GM23338 (cell line): Measurements from ENCODE around the gene BLTP3A. TPM values are rescaled to one million over a fixed set of nuclear protein-coding genes. Genes with fewer than 3 reads are reported as not detected.

Source experiments
- ATAC-seq: fragments of 200-7000 bp; cut with Tn5 transposase; 3 replicates; pipeline ENCODE4 v1.9.1; 2020
- DNase-seq: peaks from one replicate; pipeline ENCODE4 v3.0.0-alpha.2; 2015; ENCODE audit warnings: low spot score
- H2AFZ ChIP-seq: fragments of 200-600 bp; sonication (generic); 2 replicates; pipeline ENCODE4 v1.8.0; 2016; ENCODE audit warnings: antibody characterized with exemption, mild to moderate bottlenecking, moderate library complexity
- H3F3A ChIP-seq: fragments of 200-600 bp; sonication (generic); replicated peaks from 2 replicates; pipeline ENCODE4 v1.8.0; 2017; ENCODE audit warnings: antibody characterized with exemption, mixed run types, low read depth
- H3K27ac ChIP-seq: fragments of 200-600 bp; sonication (generic); 2 replicates; pipeline ENCODE4 v1.6.1; 2016; ENCODE audit warnings: low read depth
- H3K27me3 ChIP-seq: fragments of 200-600 bp; sonication (generic); 2 replicates; pipeline ENCODE4 v1.8.0; 2016; ENCODE audit warnings: mild to moderate bottlenecking, mixed run types, moderate library complexity; ENCODE audit not compliant: insufficient read depth
- H3K36me3 ChIP-seq: fragments of 200-600 bp; sonication (generic); 2 replicates; pipeline ENCODE4 v1.8.0; 2016; ENCODE audit warnings: mild to moderate bottlenecking; ENCODE audit not compliant: insufficient read depth
- H3K4me1 ChIP-seq: fragments of 200-600 bp; sonication (generic); 2 replicates; pipeline ENCODE4 v1.8.0; 2016; ENCODE audit warnings: mild to moderate bottlenecking, moderate library complexity; ENCODE audit not compliant: insufficient read depth
- H3K4me2 ChIP-seq: fragments of 200-600 bp; sonication (generic); 2 replicates; pipeline ENCODE4 v1.7.1; 2017; ENCODE audit warnings: mixed run types
- H3K4me3 ChIP-seq: fragments of 200-600 bp; sonication (generic); 2 replicates; pipeline ENCODE4 v1.6.1; 2016; ENCODE audit warnings: mixed run types
- H3K79me2 ChIP-seq: fragments of 200-600 bp; sonication (generic); replicated peaks from 2 replicates; pipeline ENCODE4 v1.8.0; 2017; ENCODE audit warnings: mild to moderate bottlenecking; ENCODE audit not compliant: insufficient read depth
- H3K9me2 ChIP-seq: fragments of 200-600 bp; sonication (generic); 2 replicates; pipeline ENCODE4 v1.8.0; 2017; ENCODE audit not compliant: insufficient read depth
- H4K20me1 ChIP-seq: fragments of 200-600 bp; sonication (generic); replicated peaks from 2 replicates; pipeline ENCODE4 v1.8.0; 2017; ENCODE audit warnings: mild to moderate bottlenecking; ENCODE audit not compliant: insufficient read depth
- H3K27ac Mint-ChIP-seq: 2 replicates; pipeline ENCODE4 v1.8.0; 2020; ENCODE audit warnings: inconsistent platforms, mild to moderate bottlenecking, moderate library complexity, mixed read lengths
- H3K27me3 Mint-ChIP-seq: 3 replicates; pipeline ENCODE4 v1.8.0; 2022; ENCODE audit warnings: low read depth, mild to moderate bottlenecking, moderate library complexity, mixed read lengths, inconsistent platforms; ENCODE audit not compliant: insufficient read depth, poor library complexity
- H3K36me3 Mint-ChIP-seq: 3 replicates; pipeline ENCODE4 v1.8.0; 2021; ENCODE audit warnings: low read depth, mild to moderate bottlenecking, inconsistent platforms, moderate library complexity, mixed read lengths
- H3K4me1 Mint-ChIP-seq: 3 replicates; pipeline ENCODE4 v1.8.0; 2020; ENCODE audit warnings: mild to moderate bottlenecking, inconsistent platforms, mixed read lengths
- H3K4me3 Mint-ChIP-seq: 3 replicates; pipeline ENCODE4 v1.8.0; 2021; ENCODE audit warnings: moderate library complexity, mild to moderate bottlenecking, inconsistent platforms, mixed read lengths
- H3K9me3 Mint-ChIP-seq: 3 replicates; pipeline ENCODE4 v1.8.0; 2020; ENCODE audit warnings: moderate library complexity, mild to moderate bottlenecking, inconsistent platforms, mixed read lengths
- CREB1 ChIP-seq: fragments of 250-450 bp; sonication (Bioruptor Pico); IDR thresholded peaks from 2 replicates; pipeline ENCODE4 v1.5.0; 2020; ENCODE audit warnings: low read depth, mild to moderate bottlenecking, moderate library complexity
- CTCF ChIP-seq, 2 experiments: fragments of 200-600 bp in 1 of 2; sonication (generic) in 1 of 2; conservative IDR thresholded peaks; 2 replicates each; pipeline versions ENCODE4 v1.5.1 to v1.6.1; 2016 to 2017; ENCODE audit warnings: antibody characterized with exemption in 2 of 2, low read depth in 2 of 2, mild to moderate bottlenecking in 2 of 2, moderate library complexity in 1 of 2
- ETS1 ChIP-seq: IDR thresholded peaks from 2 replicates; pipeline ENCODE4 v1.6.1; 2016; ENCODE audit warnings: antibody characterized with exemption
- EZH2 ChIP-seq: fragments of 200-600 bp; sonication (generic); IDR thresholded peaks from one replicate; pipeline ENCODE4 v1.8.0; 2017; ENCODE audit warnings: antibody characterized with exemption, mild to moderate bottlenecking, low read depth; ENCODE audit not compliant: unreplicated experiment
- EZH2phosphoT487 ChIP-seq: fragments of 200-600 bp; sonication (generic); IDR thresholded peaks from one replicate; pipeline ENCODE4 v1.8.1; 2018; ENCODE audit warnings: antibody characterized with exemption; ENCODE audit not compliant: unreplicated experiment
- JUNB ChIP-seq: IDR thresholded peaks from one replicate; pipeline ENCODE4 v1.6.1; 2016; ENCODE audit warnings: antibody characterized with exemption; ENCODE audit not compliant: unreplicated experiment
- NANOG ChIP-seq: IDR thresholded peaks from 2 replicates; pipeline ENCODE4 v1.6.1; 2016; ENCODE audit warnings: antibody characterized with exemption, borderline replicate concordance
- POLR2AphosphoS5 ChIP-seq: IDR thresholded peaks from 2 replicates; pipeline ENCODE4 v1.6.1; 2016; ENCODE audit warnings: antibody characterized with exemption, low read depth
- REST ChIP-seq: IDR thresholded peaks from one replicate; pipeline ENCODE4 v1.6.1; 2018; ENCODE audit warnings: antibody characterized with exemption; ENCODE audit not compliant: unreplicated experiment
- STAT1 ChIP-seq: IDR thresholded peaks from one replicate; pipeline ENCODE4 v1.6.1; 2016; ENCODE audit warnings: antibody characterized with exemption; ENCODE audit not compliant: unreplicated experiment
- ZNF114 ChIP-seq: fragments of 250-450 bp; sonication (Bioruptor Pico); IDR thresholded peaks from 2 replicates; pipeline ENCODE4 v1.5.0; 2020; ENCODE audit warnings: mild to moderate bottlenecking, moderate library complexity
- ZNF331 ChIP-seq: fragments of 250-450 bp; sonication (Bioruptor Pico); IDR thresholded peaks from 2 replicates; pipeline ENCODE4 v1.5.0; 2020; ENCODE audit warnings: low read depth, mild to moderate bottlenecking, moderate library complexity
- ZNF462 ChIP-seq: fragments of 250-450 bp; sonication (Bioruptor Pico); IDR thresholded peaks from 2 replicates; pipeline ENCODE4 v1.5.0; 2020; ENCODE audit warnings: mild to moderate bottlenecking, moderate library complexity
- polyA plus RNA-seq: library from polyadenylated mRNA; unstranded; fragments of >200 nt; fragmentation: Nextera tagmentation; extraction: Ambion mirVana; gene quantifications from 2 replicates; pipeline ENCODE4 v1.2.1, GENCODE V29; 2016
- total RNA-seq: library from RNA; depleted of rRNA; stranded (reverse); fragments of >200 nt; shearing (Covaris generic); gene quantifications from 2 replicates; pipeline ENCODE4 v1.2.3, GENCODE V29; 2014

Gene BLTP3A
- total and polyA plus RNA-seq, 2 experiments from 2014 or later = 2.9 to 18.4 TPM

- ATAC-seq = no peak
- H3K27me3 Mint-ChIP-seq = no peaks in the 10 kb centered on the region
Measured at GRCh38 chr6:34816635-34817301, 24.9 kb downstream of the BLTP3A start.

More at GRCh38 chr6:34816635-34817301, 24.9 kb downstream of the BLTP3A start:
- Histone ChIP-seq H2AFZ (no peak overlapping the region), H3K36me3 (no peaks in the 10 kb centered on the region), H3K4me1 (no peaks in the 10 kb centered on the region), H3K4me2 (no peak overlapping the region), H4K20me1 (peaks cover 5% of the 10 kb centered on the region), H3K27me3 (no peaks in the 10 kb centered on the region), H3K9me2 (no peaks in the 10 kb centered on the region), H3K79me2 (peaks cover 66% of the 10 kb centered on the region), H3K27ac (0 out of 2 replicates have a peak overlapping the region, but pooled peaks have one; percentile 28), H3K4me3 (no peak overlapping the region), H3F3A (no peaks in the 10 kb centered on the region)
- H3K27ac Mint-ChIP-seq = no peak overlapping the region
- peaks cover 4% of the 10 kb centered on the region; the same call in 2 of the 3 replicates for H3K4me1 Mint-ChIP-seq
- TF ChIP-seq NANOG (no peak), POLR2AphosphoS5 (no peak), CTCF (conservative IDR thresholded peaks at IDR 0.05; ENCODE audit: low read depth in 2 of 2) (no peak), STAT1 (no peak), ZNF331 (CRISPR knock-in tag) (no peak), EZH2 (no peak), REST (no peak), JUNB (no peak), ZNF462 (CRISPR knock-in tag) (no peak), ETS1 (no peak), ZNF114 (CRISPR knock-in tag) (no peak), CREB1 (CRISPR knock-in tag) (no peak), EZH2phosphoT487 (no peak)
- H3K36me3 Mint-ChIP-seq = peaks cover 6% of the 10 kb centered on the region; the same call in 2 of the 3 replicates
- H3K9me3 Mint-ChIP-seq = no peaks in the 10 kb centered on the region
- no peak overlapping the region for H3K4me3 Mint-ChIP-seq
- DNase-seq = no peak
